GM12878 (cell line): Measurements from ENCODE around the gene USP47. TPM values are rescaled to one million over a fixed set of nuclear protein-coding genes. Genes with fewer than 3 reads are reported as not detected.

Experiments
- ATAC-seq: fragments of 200-7000 bp; cut with Tn5 transposase; 3 replicates; pipeline ENCODE4 v1.9.1; 2020; ENCODE audit warnings: mild to moderate bottlenecking, moderate library complexity
- BruUV-seq: library from RNA; stranded (reverse); fragments of 400-500 nt; replicated peaks from 2 replicates; lab custom pipeline; 2021; lab: Mats Ljungman, UMichigan
- CTCF ChIA-PET: fragments of 300-600 bp; sonication (Branson Sonifier 250); formaldehyde crosslinking; extraction: SDS; loops from one replicate; lab custom pipeline; 2021; ENCODE audit warnings: inconsistent platforms; lab: Yijun Ruan, JAX
- POLR2A ChIA-PET: fragments of 350-600 bp; formaldehyde crosslinking; extraction: SDS; loops from one replicate; lab custom pipeline; 2021; ENCODE audit warnings: inconsistent platforms; lab: Charles Lee
- RAD21 ChIA-PET: fragments of 300-600 bp; sonication (Branson Sonifier 250); formaldehyde crosslinking; loops from one replicate; lab custom pipeline; 2023; ENCODE audit warnings: antibody characterized with exemption; ENCODE audit not compliant: unreplicated experiment; lab: Charles Lee
- SMC1A ChIA-PET: fragments of 300-600 bp; sonication (Branson Sonifier 250); formaldehyde crosslinking; loops from one replicate; lab custom pipeline; 2023; ENCODE audit not compliant: unreplicated experiment, uncharacterized antibody; lab: Charles Lee
- DNase-seq: peaks from one replicate; pipeline ENCODE4 v3.0.0-alpha.2; 2011; ENCODE audit warnings: low read depth, low spot score
- FAIRE-seq: peaks from 3 replicates; lab custom pipeline; 2011; peaks lifted over from hg19 to GRCh38; lab: Jason Lieb, UNC
- H2AFZ ChIP-seq: 2 replicates; pipeline ENCODE4 v1.6.0; 2011; ENCODE audit warnings: low read depth, low read length, control low read depth; ENCODE audit not compliant: control insufficient read depth
- H3K27ac ChIP-seq: 2 replicates; pipeline ENCODE4 v1.5.1; 2011; ENCODE audit warnings: control low read depth; ENCODE audit not compliant: control insufficient read depth, insufficient read depth
- H3K27me3 ChIP-seq, 2 experiments: replicated peaks in 1 of 2; 2 replicates each; pipeline versions ENCODE4 v1.6.0 to v1.6.1; 2011; ENCODE audit warnings: low read length in 1 of 2; ENCODE audit not compliant: control insufficient read depth in 2 of 2, insufficient read depth in 2 of 2
- H3K36me3 ChIP-seq, 2 experiments: 2 replicates each; pipeline ENCODE4 v1.5.1; 2011; ENCODE audit warnings: low read length in 1 of 2; ENCODE audit not compliant: control insufficient read depth in 2 of 2, insufficient read depth in 2 of 2
- H3K4me1 ChIP-seq: 2 replicates; pipeline ENCODE4 v1.6.1; 2011; ENCODE audit warnings: mild to moderate bottlenecking, low read length, moderate library complexity, mixed read lengths; ENCODE audit not compliant: control insufficient read depth, insufficient read depth
- H3K4me2 ChIP-seq: 2 replicates; pipeline ENCODE4 v1.6.0; 2011; ENCODE audit warnings: control low read depth; ENCODE audit not compliant: control insufficient read depth, insufficient read depth
- H3K4me3 ChIP-seq: fragments of 200-600 bp; sonication (generic); 2 replicates; pipeline ENCODE4 v1.5.1; 2016
- H3K79me2 ChIP-seq: 2 replicates; pipeline ENCODE4 v1.6.0; 2011; ENCODE audit warnings: low read length; ENCODE audit not compliant: control insufficient read depth, insufficient read depth
- H3K9ac ChIP-seq: 2 replicates; pipeline ENCODE4 v1.8.0; 2011; ENCODE audit warnings: low read length, control low read depth, mixed read lengths; ENCODE audit not compliant: control insufficient read depth, insufficient read depth
- H3K9me3 ChIP-seq: replicated peaks from 3 replicates; pipeline ENCODE4 v1.5.1; 2011; ENCODE audit warnings: mild to moderate bottlenecking, low read length; ENCODE audit not compliant: control insufficient read depth, insufficient read depth
- H4K20me1 ChIP-seq: 2 replicates; pipeline ENCODE4 v1.6.0; 2011; ENCODE audit not compliant: control insufficient read depth, insufficient read depth
- CREM ChIP-seq: IDR thresholded peaks from 2 replicates; pipeline ENCODE4 v1.6.1; 2014; ENCODE audit warnings: antibody characterized with exemption, low read depth
- KLF5 ChIP-seq: fragments of 450-650 bp; IDR thresholded peaks from 2 replicates; pipeline ENCODE4 v1.6.1; 2014; ENCODE audit warnings: mild to moderate bottlenecking; ENCODE audit not compliant: partially characterized antibody
- ZBED1 ChIP-seq: IDR thresholded peaks from 2 replicates; pipeline ENCODE4 v1.6.1; 2016; ENCODE audit warnings: borderline replicate concordance
- WGBS: methylation state at CpG from one replicate; pipeline ENCODE4 v1.1.6; 2016; ENCODE audit warnings: low lambda C conversion rate; ENCODE audit not compliant: insufficient replicate concordance, insufficient coverage; ENCODE audit errors: missing lambda C conversion rate; 5-methylcytosine and 5-hydroxymethylcytosine counted together
- in situ Hi-C: fragments of 300-500 bp; cut with MboI; formaldehyde crosslinking; loops from 9 replicates; pipeline ENCODE4 v1.14.3; 2018; ENCODE audit warnings: mixed read lengths
- intact Hi-C: fragments of 100-400 bp; cut with micrococcal nuclease; formaldehyde crosslinking; loops from one replicate; pipeline ENCODE4 v1.14.2; 2022; ENCODE audit not compliant: unreplicated experiment
- polyA plus RNA-seq, 11 experiments: library from polyadenylated mRNA; depleted of rRNA in 4 of 11; unstranded in 6 of 11; stranded (reverse) in 5 of 11; fragments of >200 nt; fragmentation: Nextera tagmentation in 4 of 11; fragmentation: Illumina TruSeq in 1 of 11; extraction: Ambion mirVana in 4 of 11; extraction: Trizol in 1 of 11; gene quantifications; 1 replicate in 1 of 11; 2 replicates in 10 of 11; pipeline versions ENCODE4 v1.2.1 to v1.2.3, GENCODE V29; 2011 to 2016; ENCODE audit warnings: inconsistent platforms in 2 of 11, missing spikeins in 2 of 11, low read depth in 1 of 11
- total RNA-seq, 4 experiments: library from RNA; depleted of rRNA in 3 of 4; stranded (reverse); fragments of >200 nt in 3 of 4; fragmentation: Illumina TruSeq in 1 of 4; extraction: Trizol in 1 of 4; gene quantifications; 2 replicates each; pipeline versions ENCODE4 v1.2.1 to v1.2.3, GENCODE V29; 2013 to 2021
- TF ChIP-seq, protein P1 (sequence below), 3 experiments: IDR thresholded peaks in 2 of 3; conservative IDR thresholded peaks in 1 of 3; 2 replicates each; pipeline ENCODE4 v1.5.1; 2011; ENCODE audit warnings: low read depth in 3 of 3, low read length in 3 of 3, mild to moderate bottlenecking in 3 of 3, control low read depth in 2 of 3, moderate library complexity in 2 of 3, inconsistent platforms in 1 of 3, mixed read lengths in 1 of 3; ENCODE audit not compliant: control insufficient read depth in 2 of 3, insufficient read depth in 1 of 3; ENCODE audit errors: extremely low read depth in 1 of 3

The USP47 gene
- total and polyA plus RNA-seq, 10 of the 15 experiments (the other 5 are each of a cell fraction or from before 2014, with no cell fraction given), result 13.9 to 54.0 (median 31.6) TPM

DNA sequence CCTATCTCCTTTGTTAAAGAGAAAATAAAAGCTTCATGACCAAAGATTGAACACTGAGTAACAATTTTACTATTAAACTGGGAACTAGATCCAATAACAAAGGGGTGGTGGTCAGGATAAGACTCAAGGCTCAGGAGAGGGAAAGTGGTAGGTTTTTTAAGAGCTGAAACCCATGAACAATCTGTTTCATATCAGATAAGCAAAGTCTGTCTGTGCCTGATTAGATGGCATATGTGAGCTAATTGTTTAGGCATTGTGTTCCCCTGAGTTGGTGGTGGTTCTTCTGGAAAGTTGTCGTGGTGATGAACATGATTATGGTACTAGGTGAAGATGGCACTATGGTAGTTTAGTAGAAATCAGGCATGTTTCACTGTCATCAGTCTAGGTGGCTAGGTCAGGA, 24.4 kb downstream of the USP47 start (continued):
- TF ChIP-seq, protein P1, sequence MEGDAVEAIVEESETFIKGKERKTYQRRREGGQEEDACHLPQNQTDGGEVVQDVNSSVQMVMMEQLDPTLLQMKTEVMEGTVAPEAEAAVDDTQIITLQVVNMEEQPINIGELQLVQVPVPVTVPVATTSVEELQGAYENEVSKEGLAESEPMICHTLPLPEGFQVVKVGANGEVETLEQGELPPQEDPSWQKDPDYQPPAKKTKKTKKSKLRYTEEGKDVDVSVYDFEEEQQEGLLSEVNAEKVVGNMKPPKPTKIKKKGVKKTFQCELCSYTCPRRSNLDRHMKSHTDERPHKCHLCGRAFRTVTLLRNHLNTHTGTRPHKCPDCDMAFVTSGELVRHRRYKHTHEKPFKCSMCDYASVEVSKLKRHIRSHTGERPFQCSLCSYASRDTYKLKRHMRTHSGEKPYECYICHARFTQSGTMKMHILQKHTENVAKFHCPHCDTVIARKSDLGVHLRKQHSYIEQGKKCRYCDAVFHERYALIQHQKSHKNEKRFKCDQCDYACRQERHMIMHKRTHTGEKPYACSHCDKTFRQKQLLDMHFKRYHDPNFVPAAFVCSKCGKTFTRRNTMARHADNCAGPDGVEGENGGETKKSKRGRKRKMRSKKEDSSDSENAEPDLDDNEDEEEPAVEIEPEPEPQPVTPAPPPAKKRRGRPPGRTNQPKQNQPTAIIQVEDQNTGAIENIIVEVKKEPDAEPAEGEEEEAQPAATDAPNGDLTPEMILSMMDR (IDR thresholded peaks at IDR 0.05 in 2 of 3, conservative IDR thresholded peaks at IDR 0.05 in 1 of 3; ENCODE audit: control insufficient read depth in 2 of 3, extremely low read depth in 1 of 3, insufficient read depth in 1 of 3, low read depth in 3 of 3, low read length in 3 of 3), result no peak

DNA sequence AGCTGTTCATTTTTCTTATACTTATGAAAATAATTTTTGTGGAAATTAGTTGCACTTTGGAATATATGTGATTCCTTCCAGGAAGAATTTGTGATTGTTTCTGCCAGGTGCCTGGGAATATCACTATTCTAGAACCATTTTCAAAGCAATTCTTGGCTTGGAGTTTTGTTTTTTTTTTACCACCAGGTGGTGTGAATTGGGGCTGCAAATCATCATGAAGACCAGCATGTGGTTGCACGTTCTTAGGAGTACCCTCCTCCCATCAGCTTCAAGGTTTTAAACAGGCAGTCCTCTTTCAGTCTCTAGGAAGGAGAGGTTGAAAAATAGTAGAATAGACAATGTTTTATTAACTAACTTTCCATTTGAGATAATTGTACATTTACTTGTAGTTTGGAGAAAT, 25.9 kb downstream of the USP47 start:
- WGBS, result 100% methylated on average over 1 of the region's 1 CpG
- no TSS peak for BruUV-seq

More for the DNA sequence above, 25.9 kb downstream of the USP47 start:
- Histone ChIP-seq H2AFZ (no peak overlapping the region), H3K4me2 (no peak overlapping the region), H4K20me1 (peaks cover 3% of the 10 kb centered on the region; the same call in 1 of the 2 replicates), H3K4me3 (no peak overlapping the region), H3K9ac (no peak overlapping the region), H3K27ac (no peak overlapping the region), H3K9me3 (peaks cover 3% of the 10 kb centered on the region), H3K79me2 (peaks cover 87% of the 10 kb centered on the region), H3K4me1 (peaks cover 14% of the 10 kb centered on the region), H3K36me3 (peaks cover 0 to 3% of the 10 kb centered on the region in 2 experiments; a peak in 1 of 4 replicates), H3K27me3 (no peaks in the 10 kb centered on the region)
- ChIA-PET SMC1A (interaction anchor here (0.6 to 2.3 kb wide), 2 partner anchors 24 to 79 kb away, joined by 3 to 9 read pairs; no protein-coding TSS in a partner anchor), CTCF (interaction anchor here (0.9 to 15.4 kb wide), 3 partner anchors 8 to 21 kb away, joined by 3 to 211 read pairs (median 7); partner anchors contain the start of gene USP47), POLR2A (interaction anchor here (2.1 kb wide), 1 partner anchor 24 kb away, joined by 11 read pairs; no protein-coding TSS in a partner anchor), RAD21 (no interaction called here)
- ATAC-seq, result no peak
- no peak for DNase-seq
- intact Hi-C loops (no loop called here), in situ Hi-C loops (no loop called here)
- no peak for FAIRE-seq
- TF ChIP-seq ZBED1 (no peak), KLF5 (no peak), CREM (no peak)
